SK-N-SH (cell line): ENCODE data around the gene EFHC1. TPM values are rescaled to one million over a fixed set of nuclear protein-coding genes. Genes with fewer than 3 reads are reported as not detected.

Experiments used
- CTCF ChIA-PET: fragments of 300-600, 350-600 bp; formaldehyde crosslinking; extraction: SDS; loops from one replicate; lab custom pipeline; 2021; lab: Yijun Ruan, JAX
- POLR2A ChIA-PET: fragments of 350-600 bp; sonication (Branson Sonifier 250); formaldehyde crosslinking; extraction: SDS; loops from one replicate; lab custom pipeline; 2020; ENCODE audit warnings: antibody characterized with exemption, inconsistent platforms; lab: Yijun Ruan, JAX
- DNase-seq: peaks from one replicate; pipeline ENCODE4 v3.0.0; 2012
- H2AFZ ChIP-seq: fragments of 200-600 bp; sonication (generic); 2 replicates; pipeline ENCODE4 v1.8.1; 2016; ENCODE audit warnings: antibody characterized with exemption, mild to moderate bottlenecking, low read depth
- H3F3A ChIP-seq: fragments of 200-600 bp; sonication (generic); replicated peaks from 2 replicates; pipeline ENCODE3; 2016; ENCODE audit warnings: antibody characterized with exemption, mild to moderate bottlenecking; ENCODE audit not compliant: insufficient read depth
- H3K27ac ChIP-seq, 2 experiments: fragments of 200-500 bp in 1 of 2; fragments of 200-600 bp in 1 of 2; sonication (Bioruptor generic) in 1 of 2; sonication (generic), shearing (Covaris generic) in 1 of 2; 2 replicates each; pipeline versions ENCODE4 v1.5.1 to v1.6.1; 2014 to 2016; ENCODE audit warnings: low read depth in 2 of 2, inconsistent platforms in 1 of 2, low read length in 1 of 2, mild to moderate bottlenecking in 1 of 2, mixed read lengths in 1 of 2
- H3K27me3 ChIP-seq: fragments of 200-600 bp; sonication (generic), shearing (Covaris generic); 2 replicates; pipeline ENCODE4 v1.6.1; 2016; ENCODE audit warnings: mixed run types; ENCODE audit not compliant: insufficient read depth
- H3K36me3 ChIP-seq, 2 experiments: fragments of 200-500 bp in 1 of 2; fragments of 200-600 bp in 1 of 2; sonication (Bioruptor generic) in 1 of 2; sonication (generic) in 1 of 2; replicated peaks in 1 of 2; 2 replicates each; pipeline versions ENCODE3 to v1.5.1; 2014 to 2016; ENCODE audit warnings: low read length in 1 of 2, mild to moderate bottlenecking in 1 of 2; ENCODE audit not compliant: insufficient read depth in 2 of 2, control insufficient read depth in 1 of 2
- H3K4me1 ChIP-seq, 2 experiments: fragments of 200-500 bp in 1 of 2; fragments of 200-600 bp in 1 of 2; sonication (Bioruptor generic) in 1 of 2; sonication (generic), shearing (Covaris generic) in 1 of 2; 2 replicates each; pipeline versions ENCODE4 v1.5.1 to v1.6.1; 2014 to 2016; ENCODE audit warnings: low read depth in 1 of 2, low read length in 1 of 2, mixed run types in 1 of 2; ENCODE audit not compliant: insufficient read depth in 2 of 2, control insufficient read depth in 1 of 2
- H3K4me2 ChIP-seq: fragments of 200-600 bp; sonication (generic), shearing (Covaris generic); 2 replicates; pipeline ENCODE4 v1.6.1; 2017; ENCODE audit warnings: mixed run types
- H3K4me3 ChIP-seq, 2 experiments: fragments of 200-500 bp in 1 of 2; fragments of 200-600 bp in 1 of 2; sonication (Bioruptor generic) in 1 of 2; sonication (generic), shearing (Covaris generic) in 1 of 2; 2 replicates each; pipeline versions ENCODE4 v1.5.1 to v1.8.1; 2014 to 2016; ENCODE audit warnings: low read depth in 2 of 2, inconsistent platforms in 1 of 2, low read length in 1 of 2, mild to moderate bottlenecking in 1 of 2, mixed read lengths in 1 of 2, moderate library complexity in 1 of 2
- H3K79me2 ChIP-seq: fragments of 200-600 bp; sonication (generic); 2 replicates; pipeline ENCODE4 v1.8.1; 2017; ENCODE audit warnings: mild to moderate bottlenecking; ENCODE audit not compliant: insufficient read depth
- H3K9ac ChIP-seq: fragments of 200-600 bp; sonication (generic); 2 replicates; pipeline ENCODE4 v1.6.1; 2017; ENCODE audit warnings: mixed run types
- H3K9me2 ChIP-seq: fragments of 200-600 bp; sonication (generic); 2 replicates; pipeline ENCODE4 v1.6.1; 2017; ENCODE audit warnings: mixed run types
- H3K9me3 ChIP-seq: fragments of 200-600 bp; sonication (generic); 2 replicates; pipeline ENCODE4 v1.6.1; 2017; ENCODE audit warnings: mixed run types, mild to moderate bottlenecking, moderate library complexity
- H4K20me1 ChIP-seq: fragments of 200-600 bp; sonication (generic); 2 replicates; pipeline ENCODE4 v1.6.1; 2017; ENCODE audit warnings: mild to moderate bottlenecking, mixed run types; ENCODE audit not compliant: insufficient read depth
- EP300 ChIP-seq, 2 experiments: IDR thresholded peaks; 2 replicates each; pipeline versions ENCODE4 v1.4.0 to v1.6.1; 2012; ENCODE audit warnings: borderline replicate concordance in 1 of 2, low read depth in 1 of 2, low read length in 1 of 2
- FOSL2 ChIP-seq: IDR thresholded peaks from 2 replicates; pipeline ENCODE4 v1.4.0; 2012; ENCODE audit warnings: low read depth, mild to moderate bottlenecking, moderate library complexity, borderline replicate concordance
- FOXJ3 ChIP-seq: sonication (generic); formaldehyde crosslinking; IDR thresholded peaks from 2 replicates; pipeline ENCODE4 v1.5.1; 2020; ENCODE audit warnings: mild to moderate bottlenecking, missing genetic modification reagents
- GATA2 ChIP-seq: sonication (generic); formaldehyde crosslinking; IDR thresholded peaks from 2 replicates; pipeline ENCODE4 v1.5.0; 2020; ENCODE audit warnings: mild to moderate bottlenecking, missing genetic modification reagents
- MEF2A ChIP-seq: IDR thresholded peaks from 2 replicates; pipeline ENCODE4 v1.4.0; 2012; ENCODE audit warnings: low read depth, borderline replicate concordance
- MXI1 ChIP-seq: IDR thresholded peaks from 2 replicates; pipeline ENCODE4 v1.6.1; 2012; ENCODE audit warnings: mild to moderate bottlenecking, low read depth, low read length, improper control_type of control experiment
- NRF1 ChIP-seq: IDR thresholded peaks from 2 replicates; pipeline ENCODE4 v1.6.1; 2012; ENCODE audit warnings: low read depth, mild to moderate bottlenecking, low read length
- PBX3 ChIP-seq: IDR thresholded peaks from 2 replicates; pipeline ENCODE4; 2012
- POLR2AphosphoS5 ChIP-seq: IDR thresholded peaks from 2 replicates; pipeline ENCODE4 v1.6.1; 2012; ENCODE audit warnings: low read depth, low read length
- RCOR1 ChIP-seq: fragments of 150-350 bp; IDR thresholded peaks from 2 replicates; pipeline ENCODE4 v1.6.1; 2017; ENCODE audit warnings: antibody characterized with exemption, low read length
- SMC3 ChIP-seq: IDR thresholded peaks from 2 replicates; pipeline ENCODE4 v1.6.1; 2012; ENCODE audit warnings: low read depth, low read length, improper control_type of control experiment
- TAF1 ChIP-seq: IDR thresholded peaks from 2 replicates; pipeline ENCODE4 v1.6.1; 2012; ENCODE audit warnings: low read depth, mild to moderate bottlenecking, low read length, moderate library complexity, borderline replicate concordance
- USF1 ChIP-seq: IDR thresholded peaks from 2 replicates; pipeline ENCODE4 v1.4.0; 2012; ENCODE audit warnings: low read depth, borderline replicate concordance
- YY1 ChIP-seq: IDR thresholded peaks from 2 replicates; pipeline ENCODE4 v1.4.0; 2012; ENCODE audit warnings: low read depth, mild to moderate bottlenecking
- WGBS: methylation state at CpG from one replicate; pipeline ENCODE4 v1.1.6; 2017; ENCODE audit warnings: low lambda C conversion rate; 5-methylcytosine and 5-hydroxymethylcytosine counted together
- polyA plus RNA-seq, 3 experiments: library from polyadenylated mRNA; depleted of rRNA; stranded (reverse); fragments of >200 nt; gene quantifications; 2 replicates each; pipeline ENCODE4 v1.2.3, GENCODE V29; 2012
- TF ChIP-seq, protein P1 (sequence below): IDR thresholded peaks from 2 replicates; pipeline ENCODE4 v1.4.0; 2012; ENCODE audit warnings: low read depth

Gene EFHC1
- polyA plus RNA-seq, 1 of the 3 experiments (the other 2 are of a cell fraction) = 39.4 TPM

DNA sequence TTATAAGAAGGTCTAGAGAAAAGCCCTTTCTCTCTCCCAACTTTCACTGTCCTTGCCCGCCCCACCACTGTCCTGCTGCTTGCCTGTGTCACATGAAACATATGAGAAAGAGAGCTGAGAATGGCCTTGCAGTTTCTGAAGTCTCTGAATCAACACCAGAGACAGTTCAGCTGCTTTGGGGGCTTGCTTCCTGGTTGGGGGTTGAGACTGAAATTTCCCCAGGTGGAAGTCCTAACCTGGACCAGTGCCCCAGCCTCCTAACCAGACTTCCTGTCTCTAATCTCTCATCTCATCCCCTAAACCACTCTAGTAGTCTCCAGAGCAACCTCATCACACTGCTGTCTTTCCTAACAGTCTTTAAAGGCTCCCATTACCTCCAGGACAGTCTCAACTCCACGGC is 146.1 kb downstream of the EFHC1 start:
- peaks cover 5 to 6% of the 10 kb centered on the region in 2 experiments for H3K36me3 ChIP-seq
- WGBS = 94% methylated on average over 2 of the region's 2 CpGs

GRCh38 chr6:52566853-52567279 is 146.7 kb downstream of the EFHC1 start:
- H3K9me3 ChIP-seq = no peaks in the 10 kb centered on the region
- no peaks in the 10 kb centered on the region for H3K9me2 ChIP-seq
- no peak overlapping the region for H2AFZ ChIP-seq
- ChIA-PET POLR2A (no interaction called here), CTCF (interaction anchor here (1.0 to 4.0 kb wide), 5 partner anchors 9 to 31 kb away, joined by 3 to 21 read pairs (median 4); partner anchors contain the start of gene TRAM2)
- H4K20me1 ChIP-seq = peaks cover 84% of the 10 kb centered on the region
- H3K36me3 ChIP-seq = peaks cover 6 to 10% of the 10 kb centered on the region in 2 experiments
- H3K27ac ChIP-seq = 0 out of 4 replicates have a peak overlapping the region, but pooled peaks of 1 of the 2 experiments have one; percentile 17
- H3K4me3 ChIP-seq = no peak overlapping the region
- no peak overlapping the region for H3K4me2 ChIP-seq
- H3K9ac ChIP-seq = no peak overlapping the region
- H3F3A ChIP-seq = peaks cover 7% of the 10 kb centered on the region
- DNase-seq = no peak
- no peak for TF ChIP-seq RCOR1
- TF ChIP-seq NRF1 = 0 out of 2 replicates have a peak, but pooled peaks have one; percentile 2
- no peak for TF ChIP-seq GATA2 (CRISPR knock-in tag)
- 91% methylated on average over 3 of the region's 3 CpGs for WGBS
- H3K27me3 ChIP-seq = no peaks in the 10 kb centered on the region
- H3K4me1 ChIP-seq = peaks cover 17 to 41% of the 10 kb centered on the region in 2 experiments
- peaks cover 100% of the 10 kb centered on the region for H3K79me2 ChIP-seq

More for the DNA sequence above, 146.1 kb downstream of the EFHC1 start:
- Histone ChIP-seq H3F3A (peaks cover 7% of the 10 kb centered on the region), H3K4me1 (peaks cover 11 to 35% of the 10 kb centered on the region in 2 experiments), H4K20me1 (peaks cover 81% of the 10 kb centered on the region), H3K9ac (no peak overlapping the region), H3K27me3 (no peaks in the 10 kb centered on the region), H3K4me2 (no peak overlapping the region)
- CTCF ChIA-PET = interaction anchor here (1.8 to 4.0 kb wide), 3 partner anchors 10 to 14 kb away, joined by 4 to 21 read pairs (median 15); partner anchors contain the start of gene TRAM2
- no peak for TF ChIP-seq POLR2AphosphoS5
- TF ChIP-seq FOXJ3 (CRISPR knock-in tag) = no peak
- TF ChIP-seq NRF1 = no peak
- no peak for TF ChIP-seq MXI1
- TF ChIP-seq EP300 (IDR thresholded peaks at IDR 0.05; ENCODE audit: borderline replicate concordance in 1 of 2, low read depth in 1 of 2, low read length in 1 of 2) = no peak
- no peak for TF ChIP-seq USF1
- no peak for TF ChIP-seq SMC3
- TF ChIP-seq, all 33 proteins: peak for 0
- H3K4me3 ChIP-seq = no peak overlapping the region
- no peak overlapping the region for H2AFZ ChIP-seq
- no peaks in the 10 kb centered on the region for H3K9me2 ChIP-seq
- POLR2A ChIA-PET = interaction anchor here (0.6 kb wide), 1 partner anchor 11 kb away, joined by 3 read pairs; the partner anchor contains the start of gene TRAM2
- no peak overlapping the region for H3K27ac ChIP-seq
- no peaks in the 10 kb centered on the region for H3K9me3 ChIP-seq
- no peak for DNase-seq
- H3K79me2 ChIP-seq = peaks cover 100% of the 10 kb centered on the region

DNA sequence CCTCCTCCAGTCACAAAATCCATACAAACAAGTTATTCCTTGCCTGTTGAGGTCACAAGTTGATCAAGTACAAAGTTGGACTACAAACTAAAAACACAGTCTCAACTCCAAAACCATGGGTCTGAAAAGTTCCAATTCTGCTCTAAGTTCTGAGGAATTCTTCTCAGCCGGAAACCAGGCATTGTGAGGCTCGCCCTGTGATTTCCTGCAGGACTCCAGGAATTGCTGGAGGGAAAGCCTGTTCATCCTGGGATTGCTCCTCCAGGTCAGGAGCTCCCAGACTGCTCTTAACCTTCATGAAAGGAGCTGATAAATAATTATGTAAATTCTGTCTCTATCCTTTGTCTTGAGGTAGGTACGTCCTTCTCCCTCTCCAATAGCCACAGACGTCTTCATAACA is 148.2 kb downstream of the EFHC1 start:
- H3F3A ChIP-seq = peaks cover 7% of the 10 kb centered on the region
- H3K79me2 ChIP-seq = peaks cover 100% of the 10 kb centered on the region
- TF ChIP-seq, protein P1, sequence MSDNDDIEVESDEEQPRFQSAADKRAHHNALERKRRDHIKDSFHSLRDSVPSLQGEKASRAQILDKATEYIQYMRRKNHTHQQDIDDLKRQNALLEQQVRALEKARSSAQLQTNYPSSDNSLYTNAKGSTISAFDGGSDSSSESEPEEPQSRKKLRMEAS = no peak
- no peak for TF ChIP-seq YY1
- TF ChIP-seq EP300 (IDR thresholded peaks at IDR 0.05; ENCODE audit: borderline replicate concordance in 1 of 2, low read depth in 1 of 2, low read length in 1 of 2) = no peak
- no peak for TF ChIP-seq POLR2AphosphoS5
- TF ChIP-seq PBX3 = no peak
- no peak for TF ChIP-seq TAF1
- TF ChIP-seq SMC3 = no peak
- no peak for TF ChIP-seq MEF2A
- no peak for TF ChIP-seq FOSL2
- H3K4me2 ChIP-seq = no peak overlapping the region
- H3K9me2 ChIP-seq = no peaks in the 10 kb centered on the region
- no peak overlapping the region for H3K4me3 ChIP-seq
- peaks cover 6 to 10% of the 10 kb centered on the region in 2 experiments for H3K36me3 ChIP-seq
- H4K20me1 ChIP-seq = peaks cover 77% of the 10 kb centered on the region
- no peak for DNase-seq
- peaks cover 21 to 46% of the 10 kb centered on the region in 2 experiments for H3K4me1 ChIP-seq
- no peak overlapping the region for H2AFZ ChIP-seq
- H3K27me3 ChIP-seq = no peaks in the 10 kb centered on the region
- ChIA-PET CTCF (interaction anchor here (2.5 kb wide), 1 partner anchor 16 kb away, joined by 8 read pairs; no protein-coding TSS in a partner anchor), POLR2A (interaction anchor here (0.9 to 1.0 kb wide), 2 partner anchors 9 to 41 kb away, joined by 3 to 5 read pairs; no protein-coding TSS in a partner anchor)
- no peak overlapping the region for H3K9ac ChIP-seq
- no peaks in the 10 kb centered on the region for H3K9me3 ChIP-seq
- H3K27ac ChIP-seq = no peak overlapping the region
- 94% methylated on average over 4 of the region's 4 CpGs for WGBS
